Measurements from ENCODE around the gene SLC6A11. TPM values are rescaled to one million over a fixed set of nuclear protein-coding genes. Genes with fewer than 3 reads are reported as not detected.

Gene SLC6A11
- total and polyA plus RNA-seq, 2 donors (not counting 3 experiments of a cell fraction or from before 2014, with no cell fraction given) = not detected

- H3K79me2 ChIP-seq (ENCODE audit: control insufficient read depth, insufficient read depth, low read length) = no peaks in the 10 kb centered on the region
- POLR2A ChIA-PET = no interaction called here
- no peaks in the 10 kb centered on the region for H3K4me1 ChIP-seq (ENCODE audit: control insufficient read depth, extremely low read depth, insufficient read depth, low read length)
- H3K36me3 ChIP-seq (ENCODE audit: control insufficient read depth in 2 of 2, extremely low read depth in 1 of 2, insufficient read depth in 2 of 2, low read length in 2 of 2) = no peaks in the 10 kb centered on the region
- no peaks in the 10 kb centered on the region for H4K20me1 ChIP-seq (replicated peaks; ENCODE audit: control insufficient read depth, extremely low read depth, insufficient read depth, low read length)
- H3K4me3 ChIP-seq (replicated peaks in 1 of 3; ENCODE audit: insufficient read depth in 1 of 3, low read depth in 1 of 3, low read length in 3 of 3) = no peak overlapping the region
- no peak overlapping the region for H3K4me2 ChIP-seq (ENCODE audit: insufficient read depth, low read length)
- intact Hi-C loops (cut with micrococcal nuclease) = no loop called here
- H3K9ac ChIP-seq (replicated peaks; ENCODE audit: extremely low read depth, insufficient read depth, low read length) = no peak overlapping the region
- CTCF ChIA-PET = interaction anchor here (1.0 to 4.8 kb wide), 2 partner anchors 12 kb away, joined by 3 to 25 read pairs; no protein-coding TSS in a partner anchor
- TF ChIP-seq EZH2 (IDR thresholded peaks at IDR 0.05; ENCODE audit: borderline replicate concordance, low read depth, low read length, severe bottlenecking) = no peak
- no peak for TF ChIP-seq POLR2A (IDR thresholded peaks at IDR 0.05; ENCODE audit: low read depth, low read length)
- no peak for TF ChIP-seq MYC (IDR thresholded peaks at IDR 0.05; ENCODE audit: low read depth, low read length)
- TF ChIP-seq FOS (IDR thresholded peaks at IDR 0.05; ENCODE audit: borderline replicate concordance, insufficient read depth, low read length) = no peak
- no peak for TF ChIP-seq JUN (IDR thresholded peaks at IDR 0.05; ENCODE audit: borderline replicate concordance, insufficient read depth, insufficient read length, low read depth)
- TF ChIP-seq CTCF (IDR thresholded peaks at IDR 0.05; ENCODE audit: extremely low read depth in 1 of 2, insufficient read depth in 1 of 2, low read depth in 1 of 2, low read length in 2 of 2) = no peak
- no peak for TF ChIP-seq POLR2AphosphoS5 (IDR thresholded peaks at IDR 0.05; ENCODE audit: insufficient read depth, low read depth, low read length)
- no peak for TF ChIP-seq MAX (IDR thresholded peaks at IDR 0.05; ENCODE audit: insufficient read depth, insufficient read length)
- TF ChIP-seq GATA2 (IDR thresholded peaks at IDR 0.05; ENCODE audit: insufficient read depth, insufficient read length, low read depth, low read length) = no peak
- BruUV-seq (replicated peaks) = no TSS peak
- H3K27me3 ChIP-seq (ENCODE audit: control insufficient read depth in 2 of 2, insufficient read depth in 2 of 2, low read length in 2 of 2) = no peaks in the 10 kb centered on the region
- H3K9me1 ChIP-seq (replicated peaks; ENCODE audit: control insufficient read depth, extremely low read depth, insufficient read depth, low read length) = no peaks in the 10 kb centered on the region
- H3K9me3 ChIP-seq (replicated peaks; ENCODE audit: control insufficient read depth, insufficient read depth, low read length) = no peaks in the 10 kb centered on the region
- no peak overlapping the region for H2AFZ ChIP-seq (ENCODE audit: low read depth, low read length)
- FAIRE-seq (no peak), DNase-seq (ENCODE audit: low read depth, low spot score) (no peak)
- dilution Hi-C loops (cut with MboI; ENCODE audit: extremely low pct_ligation_motif_present, low sequenced_read_pairs) = no loop called here
- no peak overlapping the region for H3K27ac ChIP-seq (ENCODE audit: insufficient read depth, low read depth, low read length)
Observed at GRCh38 chr3:10770547-10770946, 45.5 kb upstream of the SLC6A11 start.
